C4-2B (cell line): ENCODE data around the gene ISCU.

Source experiments
- ZFX ChIP-seq: fragments of 450-650 bp; IDR thresholded peaks from 2 replicates; pipeline ENCODE4 v1.6.1; 2017
- TF ChIP-seq, protein P1 (sequence below): fragments of 450-650 bp; conservative IDR thresholded peaks from 2 replicates; pipeline ENCODE4 v1.5.1; 2017; ENCODE audit warnings: mild to moderate bottlenecking

DNA sequence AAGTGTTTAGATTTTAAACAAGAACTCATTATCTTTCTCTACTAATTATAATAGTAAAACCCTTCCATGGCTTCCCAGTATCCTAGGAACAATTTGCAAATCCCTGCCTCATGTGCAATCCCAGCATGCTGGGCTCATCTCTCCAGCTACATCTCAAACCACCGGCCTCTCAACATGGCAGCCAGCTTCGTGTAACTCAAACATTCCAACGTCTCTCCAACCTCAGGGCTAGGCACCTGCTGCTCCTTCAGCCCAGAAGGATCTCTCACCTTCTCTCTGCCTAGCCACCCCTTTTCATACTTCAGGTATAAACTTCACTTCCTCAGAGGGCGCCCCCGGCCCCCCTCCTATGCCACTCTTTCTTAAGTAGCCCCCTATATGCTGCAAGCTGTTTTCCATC lies 8.6 kb upstream of the ISCU start:
- TF ChIP-seq, protein P1, sequence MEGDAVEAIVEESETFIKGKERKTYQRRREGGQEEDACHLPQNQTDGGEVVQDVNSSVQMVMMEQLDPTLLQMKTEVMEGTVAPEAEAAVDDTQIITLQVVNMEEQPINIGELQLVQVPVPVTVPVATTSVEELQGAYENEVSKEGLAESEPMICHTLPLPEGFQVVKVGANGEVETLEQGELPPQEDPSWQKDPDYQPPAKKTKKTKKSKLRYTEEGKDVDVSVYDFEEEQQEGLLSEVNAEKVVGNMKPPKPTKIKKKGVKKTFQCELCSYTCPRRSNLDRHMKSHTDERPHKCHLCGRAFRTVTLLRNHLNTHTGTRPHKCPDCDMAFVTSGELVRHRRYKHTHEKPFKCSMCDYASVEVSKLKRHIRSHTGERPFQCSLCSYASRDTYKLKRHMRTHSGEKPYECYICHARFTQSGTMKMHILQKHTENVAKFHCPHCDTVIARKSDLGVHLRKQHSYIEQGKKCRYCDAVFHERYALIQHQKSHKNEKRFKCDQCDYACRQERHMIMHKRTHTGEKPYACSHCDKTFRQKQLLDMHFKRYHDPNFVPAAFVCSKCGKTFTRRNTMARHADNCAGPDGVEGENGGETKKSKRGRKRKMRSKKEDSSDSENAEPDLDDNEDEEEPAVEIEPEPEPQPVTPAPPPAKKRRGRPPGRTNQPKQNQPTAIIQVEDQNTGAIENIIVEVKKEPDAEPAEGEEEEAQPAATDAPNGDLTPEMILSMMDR: no peak
- no peak for TF ChIP-seq ZFX
